NOMO-1 treated with dmso at 0.1 percent for 144 hours (cell line): ENCODE measurements around the gene KRT3.
"Not testable (repeated sequence)": the region's sequence is repeated elsewhere in the genome, so short reads cannot be mapped to it uniquely, and the experiment has no call there.

ENCODE experiments used
- DNase-seq: peaks from one replicate; lab custom pipeline; 2025; ENCODE audit not compliant: unreplicated experiment; lab: John Stamatoyannopoulos, UW

Gene KRT3

GRCh38 chr12:52798671-52799504, 3.0 kb upstream of the KRT3 start:
- no peak for DNase-seq

DNA sequence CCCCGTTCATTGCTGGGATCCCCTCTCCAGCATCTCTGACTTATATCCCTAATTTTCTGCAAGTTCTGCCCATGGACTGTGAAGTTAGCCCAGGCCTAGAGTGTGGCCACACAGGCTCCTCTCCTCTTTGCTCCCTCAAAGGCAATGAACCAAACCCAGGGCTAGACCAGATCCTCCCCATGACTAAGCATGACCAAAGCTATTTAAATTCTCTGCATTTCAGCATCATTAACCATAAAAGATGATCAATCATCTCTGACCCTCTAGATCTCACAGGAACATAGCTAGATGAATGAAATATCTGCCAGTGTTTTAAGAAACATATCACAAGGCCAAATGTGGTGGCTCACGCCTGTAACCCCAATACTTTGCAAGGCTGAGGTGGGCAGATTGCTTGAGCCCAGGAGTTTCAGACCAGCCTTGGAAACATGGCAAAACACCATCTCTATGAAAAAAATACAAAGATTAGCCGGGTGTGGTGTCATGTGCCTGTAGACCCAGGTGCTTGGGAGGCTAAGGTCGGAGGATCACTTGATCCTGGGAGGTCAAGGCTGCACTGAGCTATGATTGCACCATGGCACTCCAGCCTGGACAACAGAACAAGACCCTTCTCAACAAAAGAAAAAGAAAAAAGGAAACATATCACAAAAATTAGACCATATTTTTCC, 2.2 kb upstream of the KRT3 start:
- DNase-seq = no peak

GRCh38 chr12:52797529-52797894, 1.6 kb upstream of the KRT3 start:
- no peak for DNase-seq

DNA sequence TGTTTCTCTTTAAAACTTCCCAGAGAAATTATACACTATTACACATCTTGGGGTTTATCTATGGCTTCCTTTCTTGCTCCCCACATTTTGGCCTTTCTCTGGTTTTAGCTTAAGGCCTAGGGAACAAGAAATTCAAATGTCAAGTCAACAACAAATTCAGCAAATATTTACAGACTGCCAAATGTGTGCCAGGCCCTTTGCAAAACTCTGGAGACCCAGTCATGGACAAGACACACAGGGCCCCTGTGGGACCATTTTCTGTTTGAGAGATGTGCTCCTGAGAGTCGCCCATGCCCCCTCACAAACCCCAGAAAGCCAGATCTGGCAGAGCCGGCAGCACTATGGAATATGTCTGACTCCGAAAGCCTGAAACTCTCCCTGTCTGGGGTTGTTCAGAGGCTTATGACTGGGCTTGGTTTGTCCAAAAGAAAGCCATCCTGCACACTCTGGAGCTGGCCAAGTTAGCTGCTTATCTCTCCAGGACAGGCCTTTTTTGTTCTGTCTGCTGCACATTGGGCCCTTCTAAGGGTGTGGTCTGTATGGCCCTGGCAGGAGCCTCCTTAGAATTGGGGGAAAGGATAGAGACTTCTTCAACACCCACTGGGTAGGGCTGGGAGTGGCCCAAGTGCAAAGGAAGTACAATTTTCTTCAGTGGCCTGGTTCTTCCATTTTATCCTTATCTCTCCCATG, 1.1 kb upstream of the KRT3 start:
- DNase-seq = no peak

GRCh38 chr12:52796429-52796794, 495 bp upstream of the KRT3 start:
- DNase-seq = no peak

- DNase-seq = not testable (repeated sequence)
Observed at GRCh38 chr12:52795332-52795674, 614 bp downstream of the KRT3 start.

- DNase-seq = no peak
Observed at GRCh38 chr12:52794479-52795331, 1.2 kb downstream of the KRT3 start.

- no peak for DNase-seq
Observed at GRCh38 chr12:52792185-52793029, 3.5 kb downstream of the KRT3 start.

DNA sequence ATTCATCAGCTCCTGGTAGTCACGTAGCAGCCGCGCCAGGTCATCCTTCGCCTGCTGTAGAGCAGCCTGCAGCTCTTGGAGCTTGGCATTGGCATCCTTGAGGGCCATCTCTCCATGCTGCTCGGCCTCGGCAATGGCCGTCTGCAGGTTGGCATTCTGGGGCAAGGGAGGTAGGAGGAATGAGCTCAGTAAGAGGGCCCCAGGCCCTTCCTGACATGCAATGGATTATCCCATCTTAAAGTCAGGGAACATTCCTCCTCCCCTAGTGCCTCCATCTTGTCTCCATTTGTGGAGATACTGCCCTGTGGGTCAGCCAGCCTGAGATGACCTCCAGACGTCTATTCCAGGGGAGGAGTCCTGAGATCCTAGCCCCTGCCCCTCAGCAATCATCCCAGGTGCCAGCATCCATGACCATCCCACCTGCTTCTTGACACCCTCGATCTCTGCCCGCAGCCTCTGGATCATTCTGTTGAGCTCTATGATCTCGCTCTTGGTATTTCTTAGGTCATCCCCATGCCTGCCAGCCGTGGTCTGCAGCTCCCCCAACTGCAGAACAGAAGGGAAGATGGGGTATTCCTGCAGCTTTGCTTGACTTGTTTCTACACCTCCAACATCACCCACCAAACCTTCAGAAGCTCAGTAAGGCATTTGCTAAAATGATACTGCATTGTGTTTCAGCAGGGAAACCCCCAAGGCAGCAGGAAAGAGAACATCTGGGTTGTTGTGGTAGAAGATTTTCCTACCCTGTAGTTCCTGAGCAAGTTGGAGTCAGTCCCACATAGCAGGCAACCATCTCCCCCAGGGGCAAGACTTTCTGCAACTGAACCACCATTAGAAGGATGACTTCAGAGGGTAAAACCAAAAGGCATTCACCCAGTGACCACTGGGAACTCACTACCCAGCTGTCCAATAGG, 4.4 kb downstream of the KRT3 start:
- DNase-seq = no peak

GRCh38 chr12:52790427-52791270, 5.3 kb downstream of the KRT3 start:
- DNase-seq = no peak

GRCh38 chr12:52789637-52790426, 6.1 kb downstream of the KRT3 start:
- DNase-seq = no peak

GRCh38 chr12:52788876-52789636, 6.9 kb downstream of the KRT3 start:
- no peak for DNase-seq

GRCh38 chr12:52788192-52788875, 7.6 kb downstream of the KRT3 start:
- DNase-seq = no peak

- no peak for DNase-seq
Observed at GRCh38 chr12:52787324-52788191, 8.4 kb downstream of the KRT3 start.

- DNase-seq = no peak
Observed at GRCh38 chr12:52784909-52785308, 11.0 kb downstream of the KRT3 start.
